MM.1S (cell line): ENCODE data around the gene TYK2.

ENCODE experiments used
- DNase-seq: peaks from one replicate; pipeline ENCODE4 v3.0.0-alpha.2; 2015
- H2AFZ ChIP-seq: fragments of 300-600 bp; sonication (generic); 2 replicates; pipeline ENCODE4 v1.6.0; 2016; ENCODE audit warnings: antibody characterized with exemption, low read length
- H3F3A ChIP-seq: fragments of 300-600 bp; sonication (generic); 2 replicates; pipeline ENCODE4 v1.6.1; 2016; ENCODE audit warnings: mild to moderate bottlenecking, antibody characterized with exemption, low read length, moderate library complexity, mixed read lengths; ENCODE audit not compliant: insufficient read depth
- H3K27ac ChIP-seq: fragments of 300-600 bp; sonication (generic); 2 replicates; pipeline ENCODE4 v1.5.1; 2016; ENCODE audit warnings: mild to moderate bottlenecking, low read length
- H3K27me3 ChIP-seq: fragments of 300-600 bp; sonication (generic); replicated peaks from 2 replicates; pipeline ENCODE4 v1.6.0; 2016; ENCODE audit warnings: low read length; ENCODE audit not compliant: insufficient read depth
- H3K36me3 ChIP-seq: fragments of 300-600 bp; sonication (generic); replicated peaks from 2 replicates; pipeline ENCODE4 v1.6.1; 2016; ENCODE audit warnings: mild to moderate bottlenecking, low read length, mixed read lengths; ENCODE audit not compliant: insufficient read depth
- H3K4me1 ChIP-seq: fragments of 300-600 bp; sonication (generic); 2 replicates; pipeline ENCODE4 v1.6.1; 2016; ENCODE audit warnings: low read length, mixed read lengths
- H3K4me2 ChIP-seq: fragments of 300-600 bp; sonication (generic); 2 replicates; pipeline ENCODE4 v1.6.0; 2016; ENCODE audit warnings: low read depth, low read length
- H3K4me3 ChIP-seq: fragments of 300-600 bp; sonication (generic); 2 replicates; pipeline ENCODE4 v1.5.1; 2016; ENCODE audit warnings: low read length, mixed read lengths
- H3K79me2 ChIP-seq: fragments of 300-600 bp; sonication (generic); 2 replicates; pipeline ENCODE4 v1.6.1; 2016; ENCODE audit warnings: mixed run types, low read length, mixed read lengths
- H3K9ac ChIP-seq: fragments of 300-600 bp; sonication (generic); 2 replicates; pipeline ENCODE4 v1.6.1; 2016; ENCODE audit warnings: low read length, mixed read lengths
- H3K9me2 ChIP-seq: fragments of 300-600 bp; sonication (generic); replicated peaks from 2 replicates; pipeline ENCODE4 v1.6.1; 2016; ENCODE audit warnings: mild to moderate bottlenecking, low read length, mixed read lengths; ENCODE audit not compliant: insufficient read depth
- H3K9me3 ChIP-seq: fragments of 300-600 bp; sonication (generic); replicated peaks from 2 replicates; pipeline ENCODE4 v1.6.1; 2016; ENCODE audit warnings: mild to moderate bottlenecking, low read length, mixed read lengths; ENCODE audit not compliant: insufficient read depth
- H4K20me1 ChIP-seq: fragments of 300-600 bp; sonication (generic); 2 replicates; pipeline ENCODE4 v1.6.1; 2016; ENCODE audit warnings: mild to moderate bottlenecking, low read length, moderate library complexity, mixed read lengths; ENCODE audit not compliant: insufficient read depth
- EZH2 ChIP-seq: fragments of 300-600 bp; sonication (generic); optimal IDR thresholded peaks from 2 replicates; pipeline ENCODE3; 2017; ENCODE audit warnings: low read depth, mild to moderate bottlenecking, antibody characterized with exemption, low read length, mixed read lengths
- EZH2phosphoT487 ChIP-seq: fragments of 300-600 bp; sonication (generic); IDR thresholded peaks from 2 replicates; pipeline ENCODE4 v1.6.1; 2018; ENCODE audit warnings: antibody characterized with exemption, low read length
- TF ChIP-seq, protein P1 (sequence below): fragments of 300-600 bp; sonication (generic); IDR thresholded peaks from 2 replicates; pipeline ENCODE4 v1.5.1; 2016; ENCODE audit warnings: antibody characterized with exemption, low read length, mixed read lengths

The TYK2 gene

DNA sequence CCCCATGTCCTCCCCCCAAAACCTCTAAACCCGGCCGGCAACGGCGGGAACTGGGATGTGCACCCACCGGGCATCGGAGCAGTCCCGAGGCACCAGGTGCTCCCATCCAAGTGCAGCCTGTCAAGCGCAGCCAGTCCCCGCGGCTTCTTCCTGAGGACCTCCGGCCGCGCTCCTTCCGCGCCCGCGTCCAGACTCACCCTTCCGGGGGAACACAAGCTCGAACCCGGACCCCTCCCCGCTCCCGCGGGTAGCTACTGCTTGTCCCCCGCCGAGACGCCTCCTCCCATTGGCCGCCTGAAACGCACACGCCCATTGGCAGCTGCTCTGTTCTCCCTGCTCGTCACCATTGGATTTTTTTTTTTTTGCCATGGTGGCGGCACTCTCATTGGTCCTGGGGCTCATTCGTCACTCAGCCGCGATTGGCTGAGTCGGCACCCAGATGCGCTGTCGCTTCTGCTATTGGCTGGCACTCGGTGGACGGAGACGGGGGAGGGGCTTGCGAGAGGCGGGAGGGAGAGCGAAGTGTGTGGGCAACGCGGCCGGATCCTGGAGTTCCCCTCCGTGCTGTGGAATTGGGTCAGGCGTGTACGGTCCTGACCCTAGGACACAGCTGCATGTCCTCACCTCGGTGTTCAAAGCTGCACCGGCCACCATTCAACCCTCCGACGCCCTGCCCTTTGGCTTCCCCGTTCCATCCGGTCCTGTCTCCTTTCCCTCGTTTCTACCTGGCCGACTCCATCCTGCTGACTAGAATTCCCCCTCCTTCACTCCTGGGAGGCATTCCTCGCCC is at the start of gene TYK2:
TYK2 (minus strand) TSS at position 260 of the 790 bp plus-strand sequence. CDS start 2,166 bp downstream, outside the sequence.
- H3K4me2 ChIP-seq = peak within 1 kb of the TSS; percentile 98
- peak within 1 kb of the TSS; percentile 86 for H3K4me3 ChIP-seq
- no peaks in the 10 kb centered on the region for H3K27me3 ChIP-seq
- H3K9me3 ChIP-seq = no peaks in the 10 kb centered on the region
- peaks cover 18% of the 10 kb centered on the region for H3K79me2 ChIP-seq
- peaks cover 5% of the 10 kb centered on the region for H3K4me1 ChIP-seq
- peak within 1 kb of the TSS; percentile 99 for H2AFZ ChIP-seq
- peak within 1 kb of the TSS; percentile 39; the same call in 1 of the 2 replicates for H3K27ac ChIP-seq
- H3K9me2 ChIP-seq = no peaks in the 10 kb centered on the region
- H3K36me3 ChIP-seq = no peaks in the 10 kb centered on the region
- H4K20me1 ChIP-seq = no peaks in the 10 kb centered on the region
- H3F3A ChIP-seq = no peaks in the 10 kb centered on the region
- DNase-seq = peak; percentile 99
- H3K9ac ChIP-seq = peak within 1 kb of the TSS; percentile 87
- no peak for TF ChIP-seq EZH2
- TF ChIP-seq, protein P1, sequence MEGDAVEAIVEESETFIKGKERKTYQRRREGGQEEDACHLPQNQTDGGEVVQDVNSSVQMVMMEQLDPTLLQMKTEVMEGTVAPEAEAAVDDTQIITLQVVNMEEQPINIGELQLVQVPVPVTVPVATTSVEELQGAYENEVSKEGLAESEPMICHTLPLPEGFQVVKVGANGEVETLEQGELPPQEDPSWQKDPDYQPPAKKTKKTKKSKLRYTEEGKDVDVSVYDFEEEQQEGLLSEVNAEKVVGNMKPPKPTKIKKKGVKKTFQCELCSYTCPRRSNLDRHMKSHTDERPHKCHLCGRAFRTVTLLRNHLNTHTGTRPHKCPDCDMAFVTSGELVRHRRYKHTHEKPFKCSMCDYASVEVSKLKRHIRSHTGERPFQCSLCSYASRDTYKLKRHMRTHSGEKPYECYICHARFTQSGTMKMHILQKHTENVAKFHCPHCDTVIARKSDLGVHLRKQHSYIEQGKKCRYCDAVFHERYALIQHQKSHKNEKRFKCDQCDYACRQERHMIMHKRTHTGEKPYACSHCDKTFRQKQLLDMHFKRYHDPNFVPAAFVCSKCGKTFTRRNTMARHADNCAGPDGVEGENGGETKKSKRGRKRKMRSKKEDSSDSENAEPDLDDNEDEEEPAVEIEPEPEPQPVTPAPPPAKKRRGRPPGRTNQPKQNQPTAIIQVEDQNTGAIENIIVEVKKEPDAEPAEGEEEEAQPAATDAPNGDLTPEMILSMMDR = no peak
- TF ChIP-seq EZH2phosphoT487 = no peak

DNA sequence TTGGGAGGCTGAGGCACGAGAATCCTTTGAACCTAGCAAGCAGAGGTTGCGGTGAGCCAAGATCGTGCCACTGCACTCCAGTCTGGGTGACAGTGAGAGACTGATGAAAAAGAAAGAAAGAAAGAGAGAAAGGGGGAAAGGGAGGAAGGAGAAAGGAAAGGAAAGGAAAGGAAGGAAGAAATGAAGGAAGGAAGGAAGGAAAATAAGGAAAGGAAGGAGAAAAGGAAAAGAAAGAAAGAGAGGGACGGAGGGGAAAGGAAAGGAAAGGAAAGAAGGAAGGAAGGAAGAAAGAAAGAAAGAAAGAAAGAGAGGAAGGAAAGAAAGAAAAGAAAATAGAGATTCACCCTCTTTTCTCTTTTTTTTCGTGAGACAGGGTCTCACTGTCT is 48.6 kb upstream of the TYK2 start:
- Histone ChIP-seq H2AFZ (no peak overlapping the region), H3K4me2 (no peak overlapping the region), H3K4me1 (peaks cover 30% of the 10 kb centered on the region), H3K27ac (no peak overlapping the region), H3K36me3 (no peaks in the 10 kb centered on the region), H3K27me3 (no peaks in the 10 kb centered on the region), H3K4me3 (no peak overlapping the region), H3K9me2 (no peaks in the 10 kb centered on the region), H3K79me2 (peaks cover 24% of the 10 kb centered on the region), H4K20me1 (no peaks in the 10 kb centered on the region), H3F3A (peaks cover 34% of the 10 kb centered on the region), H3K9ac (no peak overlapping the region), H3K9me3 (no peaks in the 10 kb centered on the region)
- no peak for DNase-seq
- TF ChIP-seq EZH2phosphoT487 (no peak), EZH2 (no peak)
- TF ChIP-seq, protein P1 = no peak

DNA sequence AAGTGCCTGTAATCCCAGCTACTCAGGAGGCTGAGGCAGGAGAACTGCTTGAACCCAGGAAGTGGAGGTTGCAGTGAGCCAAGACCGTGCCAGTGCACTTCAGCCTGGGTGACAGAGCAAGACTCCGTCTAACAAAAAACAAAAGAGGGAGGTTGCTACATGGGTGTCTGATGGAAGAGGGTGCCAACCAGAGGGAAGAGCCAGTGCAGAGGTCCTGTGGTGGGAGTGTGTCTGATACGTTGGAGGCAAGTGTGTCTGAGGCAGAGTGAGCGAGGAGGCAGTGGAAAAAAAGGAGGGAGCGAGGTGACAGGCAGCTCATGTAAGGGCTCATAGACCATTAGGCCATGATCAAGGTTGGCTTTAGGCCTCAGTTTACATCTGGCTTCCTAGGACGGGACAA is 46.8 kb upstream of the TYK2 start:
- Histone ChIP-seq H4K20me1 (no peaks in the 10 kb centered on the region), H3K27ac (peak overlapping the region; percentile 79; the same call in 1 of the 2 replicates), H3K79me2 (peaks cover 41% of the 10 kb centered on the region), H3K4me3 (no peak overlapping the region), H3F3A (peaks cover 36% of the 10 kb centered on the region), H3K36me3 (no peaks in the 10 kb centered on the region), H3K9me3 (no peaks in the 10 kb centered on the region), H3K27me3 (no peaks in the 10 kb centered on the region), H3K9ac (no peak overlapping the region), H3K4me2 (no peak overlapping the region), H3K9me2 (no peaks in the 10 kb centered on the region), H3K4me1 (peaks cover 37% of the 10 kb centered on the region), H2AFZ (no peak overlapping the region)
- TF ChIP-seq EZH2 (no peak), EZH2phosphoT487 (no peak)
- TF ChIP-seq, protein P1 = no peak
- DNase-seq = no peak
